Endodermal cell (in vitro differentiated cells): ENCODE measurements around the gene BNC2. TPM values are rescaled to one million over a fixed set of nuclear protein-coding genes. Genes with fewer than 3 reads are reported as not detected.

Source experiments
- DNase-seq: peaks from one replicate; pipeline ENCODE4 v3.0.0-alpha.2; 2017
- H3K27ac ChIP-seq: 2 replicates; pipeline ENCODE4 v1.5.1; 2013; ENCODE audit warnings: mild to moderate bottlenecking, low read depth, low read length, moderate library complexity
- H3K27me3 ChIP-seq: 2 replicates; pipeline ENCODE4 v1.6.1; 2013; ENCODE audit warnings: mild to moderate bottlenecking, low read length, moderate library complexity; ENCODE audit not compliant: insufficient read depth, control insufficient read depth, poor library complexity, severe bottlenecking
- H3K36me3 ChIP-seq: 2 replicates; pipeline ENCODE4 v1.7.0; 2013; ENCODE audit warnings: mild to moderate bottlenecking, low read length, moderate library complexity; ENCODE audit not compliant: control insufficient read depth, insufficient read depth
- H3K4me1 ChIP-seq: one replicate; pipeline ENCODE4 v1.7.0; 2013; ENCODE audit warnings: low read length; ENCODE audit not compliant: control insufficient read depth, insufficient read depth
- H3K4me3 ChIP-seq: 2 replicates; pipeline ENCODE4 v1.5.1; 2013; ENCODE audit warnings: mild to moderate bottlenecking, low read length, moderate library complexity
- H3K9ac ChIP-seq: 2 replicates; pipeline ENCODE4 v1.6.1; 2013; ENCODE audit warnings: mild to moderate bottlenecking, low read length, moderate library complexity; ENCODE audit not compliant: poor library complexity, severe bottlenecking; ENCODE audit errors: extremely low read depth
- H3K9me3 ChIP-seq: 2 replicates; pipeline ENCODE4 v1.6.1; 2013; ENCODE audit warnings: mild to moderate bottlenecking, low read length, moderate library complexity; ENCODE audit not compliant: control insufficient read depth
- H3K27ac Mint-ChIP-seq: 2 replicates; pipeline ENCODE4 v1.8.0; 2020; ENCODE audit warnings: mixed read lengths
- H3K27me3 Mint-ChIP-seq: 2 replicates; pipeline ENCODE4 v1.8.0; 2021; ENCODE audit warnings: mild to moderate bottlenecking, mixed read lengths; ENCODE audit not compliant: insufficient read depth
- H3K36me3 Mint-ChIP-seq: 2 replicates; pipeline ENCODE4 v1.8.0; 2020; ENCODE audit warnings: low read depth, mixed read lengths
- H3K4me1 Mint-ChIP-seq: 2 replicates; pipeline ENCODE4 v1.8.0; 2020; ENCODE audit warnings: mixed read lengths
- H3K4me3 Mint-ChIP-seq: 2 replicates; pipeline ENCODE4 v1.8.0; 2020; ENCODE audit warnings: mild to moderate bottlenecking, moderate library complexity, mixed read lengths
- H3K9me3 Mint-ChIP-seq: 2 replicates; pipeline ENCODE4 v1.8.0; 2020; ENCODE audit warnings: mild to moderate bottlenecking, mixed read lengths
- WGBS, 2 experiments: methylation state at CpG; one replicate each; pipeline versions ENCODE4 v1.1.5 to v1.1.7; 2013; ENCODE audit warnings: missing lambda C conversion rate in 2 of 2, mixed read lengths in 1 of 2; ENCODE audit not compliant: insufficient coverage in 1 of 2, insufficient read length in 1 of 2; 5-methylcytosine and 5-hydroxymethylcytosine counted together
- total RNA-seq, 2 donors: library from RNA; stranded (reverse); fragmentation: NEBNext Ultra II Directional in 1 of 2; extraction: Animal tissue kit (Norgen Biotek cat#: 25700) in 1 of 2; gene quantifications; 2 replicates in 1 of 2; 3 replicates in 1 of 2; pipeline ENCODE4 v1.2.1, GENCODE V29; 2021
- TF ChIP-seq, protein P1 (sequence below): fragments of 200-600 bp; sonication (generic); conservative IDR thresholded peaks from 2 replicates; pipeline ENCODE4 v1.5.0; 2021; ENCODE audit warnings: antibody characterized with exemption, mild to moderate bottlenecking

BNC2 gene
- total RNA-seq, 2 donors from 2014 or later = 3.0 to 10.5 TPM

DNA sequence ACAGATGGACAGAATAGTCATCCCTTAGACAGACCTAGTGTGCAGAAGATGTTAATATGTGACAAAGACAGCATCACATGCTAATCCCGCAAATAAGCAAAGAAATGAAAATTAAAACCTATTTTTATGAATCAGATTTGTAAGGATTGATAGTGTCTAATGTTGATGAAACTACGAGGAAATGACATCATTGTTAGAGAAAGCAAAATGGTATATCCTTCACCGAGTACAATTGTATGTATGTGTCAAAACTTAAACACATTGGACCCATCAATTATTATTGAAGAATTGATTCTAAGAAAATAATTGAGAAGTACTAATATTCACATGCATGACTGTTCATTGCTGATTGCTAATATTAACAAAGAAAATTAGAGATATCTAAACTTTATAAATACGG lies 493.2 kb downstream of the BNC2 start:
- no peaks in the 10 kb centered on the region for H3K9me3 ChIP-seq
- H3K4me1 Mint-ChIP-seq = no peaks in the 10 kb centered on the region
- H3K9ac ChIP-seq = no peak overlapping the region
- no peak overlapping the region for H3K4me3 Mint-ChIP-seq
- no peaks in the 10 kb centered on the region for H3K27me3 Mint-ChIP-seq
- no peak overlapping the region for H3K4me3 ChIP-seq
- H3K27ac ChIP-seq = no peak overlapping the region
- no peaks in the 10 kb centered on the region for H3K27me3 ChIP-seq
- H3K9me3 Mint-ChIP-seq = peaks cover 9% of the 10 kb centered on the region
- WGBS, 2 experiments = 87% methylated on average over 4 of the region's 4 CpGs; no CpG with 5 or more reads in 1 of the 2 experiments
- no peaks in the 10 kb centered on the region for H3K36me3 Mint-ChIP-seq
- DNase-seq = no peak
- TF ChIP-seq, protein P1, sequence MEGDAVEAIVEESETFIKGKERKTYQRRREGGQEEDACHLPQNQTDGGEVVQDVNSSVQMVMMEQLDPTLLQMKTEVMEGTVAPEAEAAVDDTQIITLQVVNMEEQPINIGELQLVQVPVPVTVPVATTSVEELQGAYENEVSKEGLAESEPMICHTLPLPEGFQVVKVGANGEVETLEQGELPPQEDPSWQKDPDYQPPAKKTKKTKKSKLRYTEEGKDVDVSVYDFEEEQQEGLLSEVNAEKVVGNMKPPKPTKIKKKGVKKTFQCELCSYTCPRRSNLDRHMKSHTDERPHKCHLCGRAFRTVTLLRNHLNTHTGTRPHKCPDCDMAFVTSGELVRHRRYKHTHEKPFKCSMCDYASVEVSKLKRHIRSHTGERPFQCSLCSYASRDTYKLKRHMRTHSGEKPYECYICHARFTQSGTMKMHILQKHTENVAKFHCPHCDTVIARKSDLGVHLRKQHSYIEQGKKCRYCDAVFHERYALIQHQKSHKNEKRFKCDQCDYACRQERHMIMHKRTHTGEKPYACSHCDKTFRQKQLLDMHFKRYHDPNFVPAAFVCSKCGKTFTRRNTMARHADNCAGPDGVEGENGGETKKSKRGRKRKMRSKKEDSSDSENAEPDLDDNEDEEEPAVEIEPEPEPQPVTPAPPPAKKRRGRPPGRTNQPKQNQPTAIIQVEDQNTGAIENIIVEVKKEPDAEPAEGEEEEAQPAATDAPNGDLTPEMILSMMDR = no peak
- no peaks in the 10 kb centered on the region for H3K4me1 ChIP-seq
- H3K27ac Mint-ChIP-seq = no peak overlapping the region
- H3K36me3 ChIP-seq = no peaks in the 10 kb centered on the region

DNA sequence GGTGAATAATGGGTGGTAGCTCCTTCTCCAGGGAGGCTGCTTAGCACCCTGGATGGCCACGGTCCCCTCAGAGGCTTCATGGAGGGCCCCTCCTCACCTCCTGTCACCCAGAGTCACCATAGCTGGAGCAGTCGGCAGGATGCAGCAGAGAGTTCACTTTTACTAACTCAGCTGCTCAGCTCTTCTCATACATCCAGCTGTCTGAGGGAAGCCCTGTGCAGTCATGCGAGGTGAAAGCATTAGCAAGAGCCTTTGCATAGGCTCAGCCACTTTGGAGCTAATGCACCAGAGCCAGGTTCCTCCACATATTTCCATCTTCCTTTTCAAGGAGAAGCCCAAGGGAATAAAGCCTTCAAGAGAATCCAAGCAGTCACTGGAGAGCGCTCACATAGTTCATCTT lies 499.2 kb downstream of the BNC2 start:
- Histone ChIP-seq H3K36me3 (no peaks in the 10 kb centered on the region), H3K27ac (no peak overlapping the region), H3K4me1 (peaks cover 7% of the 10 kb centered on the region), H3K4me3 (no peak overlapping the region), H3K9ac (no peak overlapping the region), H3K9me3 (no peaks in the 10 kb centered on the region), H3K27me3 (no peaks in the 10 kb centered on the region)
- H3K27ac Mint-ChIP-seq = no peak overlapping the region
- H3K27me3 Mint-ChIP-seq = no peaks in the 10 kb centered on the region
- no peak for DNase-seq
- TF ChIP-seq, protein P1 = no peak
- H3K4me3 Mint-ChIP-seq = no peak overlapping the region
- 86 to 91% methylated on average over 3 to 4 of the region's 4 CpGs for WGBS, 2 experiments
- H3K9me3 Mint-ChIP-seq = no peaks in the 10 kb centered on the region
- H3K4me1 Mint-ChIP-seq = peaks cover 15% of the 10 kb centered on the region
- H3K36me3 Mint-ChIP-seq = no peaks in the 10 kb centered on the region

DNA sequence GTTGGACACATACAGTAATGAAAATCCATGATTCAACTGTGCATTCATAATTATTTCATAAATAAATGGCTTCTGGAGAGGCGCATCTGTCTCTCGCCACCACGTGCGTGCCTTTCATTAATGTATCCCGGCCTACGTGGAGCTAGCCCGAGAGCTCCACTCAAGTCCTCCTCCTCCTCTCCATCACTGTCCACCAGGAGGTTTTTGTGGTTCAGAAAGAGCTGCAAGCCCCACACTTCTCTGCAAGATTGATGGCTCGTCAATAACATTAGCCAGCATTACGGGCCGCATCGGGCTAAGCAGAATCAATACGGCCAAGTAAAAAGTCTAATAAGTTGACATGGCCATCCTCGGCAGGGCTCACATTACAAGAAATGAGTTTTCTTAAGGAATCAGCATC lies 499.8 kb downstream of the BNC2 start:
- Mint-ChIP-seq H3K27ac (no peak overlapping the region), H3K27me3 (no peaks in the 10 kb centered on the region)

More for the DNA sequence above, 499.8 kb downstream of the BNC2 start:
- H3K9me3 Mint-ChIP-seq = no peaks in the 10 kb centered on the region
- no peaks in the 10 kb centered on the region for H3K9me3 ChIP-seq
- no peaks in the 10 kb centered on the region for H3K36me3 Mint-ChIP-seq
- H3K4me3 ChIP-seq = no peak overlapping the region
- no peak overlapping the region for H3K4me3 Mint-ChIP-seq
- H3K36me3 ChIP-seq = no peaks in the 10 kb centered on the region
- TF ChIP-seq, protein P1 = no peak
- WGBS, 2 experiments = 92 to 96% methylated on average over 11 to 13 of the region's 13 CpGs
- peaks cover 7% of the 10 kb centered on the region for H3K4me1 ChIP-seq
- H3K27ac ChIP-seq = no peak overlapping the region
- DNase-seq = no peak
- H3K9ac ChIP-seq = no peak overlapping the region
- H3K4me1 Mint-ChIP-seq = peaks cover 15% of the 10 kb centered on the region
- H3K27me3 ChIP-seq = no peaks in the 10 kb centered on the region
